Limb (tissue), 2 donors: ENCODE data around the gene CORIN.
"Not testable (repeated sequence)": the region's sequence is repeated elsewhere in the genome, so short reads cannot be mapped to it uniquely, and the experiment has no call there.

Source experiments
- DNase-seq, 2 donors: peaks; one replicate each; pipeline ENCODE4 v3.0.0-alpha.2; 2016; ENCODE audit errors: extremely low spot score in 2 of 2

CORIN gene

DNA sequence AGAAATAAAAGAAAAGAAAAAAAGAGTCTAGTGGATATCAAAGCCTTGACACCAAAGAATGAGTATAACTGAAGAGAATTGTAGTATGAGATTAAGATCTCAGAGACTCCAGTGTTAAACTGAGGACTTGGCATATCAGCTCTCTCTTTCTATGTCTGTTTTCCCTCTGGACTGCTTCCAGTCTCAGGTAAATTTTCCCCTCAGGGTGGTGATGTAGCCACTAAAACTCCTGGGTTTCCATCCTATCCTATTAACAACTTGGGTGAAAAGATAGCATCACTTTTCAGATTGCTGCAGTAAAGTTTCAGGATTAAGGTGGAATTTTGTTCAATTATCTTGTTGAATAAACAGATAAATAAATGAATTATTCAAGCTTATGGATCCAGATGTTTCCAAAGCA is 267.1 kb downstream of the CORIN start:
- no peak for DNase-seq

DNA sequence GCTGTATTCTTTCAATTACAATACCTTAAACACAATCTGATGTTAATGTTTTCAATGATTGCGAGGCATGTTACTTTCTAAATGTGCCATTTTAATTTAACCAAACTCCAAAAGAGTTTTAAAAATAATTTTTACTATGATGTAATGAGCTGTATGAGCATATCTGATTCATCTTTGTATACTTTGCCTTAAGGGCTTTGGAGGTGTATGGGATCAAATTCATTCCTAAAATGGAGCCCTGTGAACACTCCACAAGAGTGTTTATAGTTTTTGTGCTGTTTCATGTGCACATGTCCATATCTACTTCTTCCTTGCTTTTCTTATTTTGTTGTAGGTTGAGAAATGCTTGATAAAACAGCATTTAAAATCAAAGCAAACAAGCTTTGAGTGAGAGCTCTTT is 270.4 kb downstream of the CORIN start:
- DNase-seq: no peak

DNA sequence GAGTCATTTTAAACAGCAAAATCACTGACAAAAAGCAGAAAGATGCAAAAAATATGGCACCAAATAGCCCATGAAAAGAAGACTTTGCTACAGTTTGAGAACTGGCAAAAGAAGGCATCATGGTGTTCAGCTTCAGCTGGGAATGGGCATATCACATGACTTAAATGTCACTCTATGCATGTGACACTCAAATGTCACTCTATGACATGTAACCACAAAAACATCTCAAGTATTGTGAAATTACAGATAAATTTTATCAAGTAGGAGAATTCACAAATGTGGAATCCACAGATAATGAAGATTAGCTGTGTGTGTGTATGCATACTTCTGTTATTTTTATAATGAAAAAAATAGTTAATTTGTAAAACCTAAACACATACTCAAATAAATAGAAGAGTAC is 270.9 kb downstream of the CORIN start:
- no peak for DNase-seq

DNA sequence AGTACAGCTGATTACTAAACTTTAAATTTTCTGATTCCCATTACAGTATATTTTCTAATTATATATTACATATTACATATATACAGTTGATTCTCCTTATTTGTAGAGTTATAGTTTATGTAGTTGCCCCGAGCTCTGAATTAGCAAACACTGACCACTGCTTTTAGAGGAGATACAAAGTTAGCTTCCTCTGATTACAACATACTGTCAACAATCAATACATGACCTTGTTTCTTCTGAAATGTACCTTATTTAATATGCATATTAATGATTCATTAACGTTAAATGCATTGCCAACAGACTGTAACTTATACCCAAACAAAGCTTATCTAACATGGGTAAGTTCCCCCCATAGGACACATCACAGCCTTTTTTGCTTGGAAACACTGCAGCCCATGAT is 271.3 kb downstream of the CORIN start:
- DNase-seq: no peak

DNA sequence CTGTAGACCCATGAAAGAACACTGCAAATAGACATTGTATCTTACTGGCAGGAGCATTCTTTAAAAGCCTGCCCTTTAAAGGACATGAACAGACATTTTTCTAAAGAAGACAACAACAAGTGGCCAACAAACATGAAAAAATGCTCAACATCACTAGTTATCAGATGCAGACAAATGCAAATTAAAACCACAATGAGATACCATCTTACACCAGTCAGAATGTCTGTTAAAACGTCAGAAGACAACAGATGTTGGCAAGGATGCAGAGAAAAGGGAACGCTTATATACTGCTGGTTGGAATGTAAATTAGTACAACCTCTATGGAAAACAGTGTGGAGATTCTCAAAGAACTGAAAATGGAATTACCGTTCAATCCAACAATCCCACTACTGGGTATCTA is 275.6 kb downstream of the CORIN start:
- DNase-seq: no peak

DNA sequence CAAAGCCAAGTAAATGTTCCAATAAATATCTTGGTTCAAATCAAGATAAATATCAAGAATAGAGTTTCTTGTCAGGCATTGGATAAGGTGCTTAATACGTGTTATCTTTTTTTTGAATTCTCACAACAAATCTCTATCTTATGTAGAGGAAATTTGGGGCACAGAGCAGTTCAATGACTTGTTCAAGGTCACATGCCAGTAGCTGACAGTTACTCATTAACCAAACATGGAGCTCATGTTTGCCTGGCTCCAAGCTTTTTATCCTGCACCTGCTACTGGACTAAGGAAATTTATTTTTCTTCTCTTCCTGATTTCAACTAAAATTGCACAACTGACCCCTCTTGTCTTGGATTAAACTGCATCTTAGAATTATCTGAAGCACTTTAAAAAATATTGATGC is 276.5 kb downstream of the CORIN start:
- no peak for DNase-seq

DNA sequence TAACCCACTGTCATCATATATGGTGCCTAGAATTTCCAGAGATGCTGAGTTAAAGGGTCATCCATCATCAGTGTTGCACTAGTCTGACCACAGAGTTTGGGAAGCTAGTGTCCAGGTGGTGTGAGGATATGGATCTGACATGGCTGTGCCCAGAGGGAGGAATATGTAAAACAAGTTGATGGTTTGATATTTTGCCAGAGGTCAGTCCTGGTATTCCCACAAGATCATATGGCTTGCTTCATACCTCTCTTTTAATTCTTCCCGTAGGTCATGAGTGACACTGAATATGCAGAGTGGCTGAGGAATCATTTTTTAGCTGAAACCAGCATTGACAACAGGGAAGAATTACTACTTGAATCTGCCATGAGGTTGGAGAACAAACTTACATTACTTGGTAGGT is 277.2 kb downstream of the CORIN start:
- DNase-seq: no peak

DNA sequence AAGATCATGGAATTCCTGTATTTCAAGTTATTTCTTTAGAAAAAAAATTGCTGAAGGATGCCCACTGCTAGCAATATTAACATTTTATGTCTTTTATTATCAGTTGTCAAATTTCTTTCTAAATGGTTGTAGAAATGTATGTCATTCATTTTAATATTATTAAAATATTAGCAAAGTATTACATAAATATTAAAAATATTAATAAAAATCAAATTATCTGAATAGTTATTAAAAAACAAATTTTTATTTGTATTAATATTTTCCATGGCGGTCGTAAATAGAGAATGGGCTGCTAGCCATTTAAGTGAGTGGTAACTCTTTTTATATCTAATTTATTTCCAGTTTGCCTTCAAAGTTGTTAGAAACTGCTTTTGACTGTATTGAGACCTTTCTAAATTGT is 280.6 kb downstream of the CORIN start:
- DNase-seq: no peak

DNA sequence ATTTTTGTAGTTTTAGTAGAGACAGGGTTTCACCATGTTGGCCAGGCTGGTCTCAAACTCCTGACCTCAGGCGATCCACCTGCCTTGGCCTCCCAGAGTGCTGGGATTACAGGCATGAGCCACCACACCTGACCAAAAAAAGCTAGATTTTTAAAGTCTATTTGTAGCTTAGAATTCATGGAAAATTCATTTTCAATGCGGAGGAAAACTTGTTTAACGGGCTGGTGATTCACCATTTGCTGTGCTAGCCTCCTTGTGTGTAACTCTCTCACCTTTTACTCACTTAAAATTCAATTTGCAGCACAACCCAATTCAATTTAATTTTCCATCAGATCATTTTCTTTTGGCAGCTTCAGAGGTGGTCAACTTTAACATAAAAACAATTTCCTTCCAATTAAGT is 281.9 kb downstream of the CORIN start:
- not testable (repeated sequence) for DNase-seq

DNA sequence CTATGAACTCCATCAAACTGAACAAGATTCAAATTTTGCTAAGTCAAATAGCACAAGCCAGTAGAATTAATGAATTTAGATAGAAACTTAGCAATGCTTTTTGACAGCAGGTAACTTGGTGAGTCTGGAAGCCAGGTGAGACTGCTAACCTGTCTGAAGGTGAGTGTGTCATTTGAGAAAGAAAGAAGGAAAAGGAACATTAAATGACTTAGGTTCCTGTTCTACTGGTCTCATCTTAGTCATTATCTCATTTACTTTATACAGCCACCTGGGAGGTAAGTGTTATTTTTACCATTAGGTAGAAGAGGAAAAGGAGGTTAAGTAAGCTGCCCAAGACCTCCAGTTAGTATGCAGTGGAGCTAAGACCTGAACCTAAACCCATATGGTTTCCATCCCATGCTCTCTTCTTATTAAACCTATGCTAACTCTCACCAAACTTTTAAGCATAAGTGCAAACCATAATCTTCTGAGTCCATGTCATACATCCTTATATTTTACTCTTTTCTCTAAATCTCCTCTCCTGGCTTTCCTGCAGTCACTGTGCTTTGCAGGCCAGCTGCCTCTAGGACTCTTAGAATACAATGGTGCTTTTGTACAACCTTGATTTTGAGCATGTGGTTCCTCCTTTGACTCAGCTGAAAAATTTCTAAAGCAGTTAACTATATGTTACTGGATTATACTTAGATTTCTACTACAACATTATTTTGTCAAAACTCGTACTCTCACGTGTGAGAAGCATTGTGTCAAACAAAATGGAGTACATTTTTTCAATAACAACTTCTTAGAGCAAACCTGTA is 284.3 kb downstream of the CORIN start:
- no peak for DNase-seq

DNA sequence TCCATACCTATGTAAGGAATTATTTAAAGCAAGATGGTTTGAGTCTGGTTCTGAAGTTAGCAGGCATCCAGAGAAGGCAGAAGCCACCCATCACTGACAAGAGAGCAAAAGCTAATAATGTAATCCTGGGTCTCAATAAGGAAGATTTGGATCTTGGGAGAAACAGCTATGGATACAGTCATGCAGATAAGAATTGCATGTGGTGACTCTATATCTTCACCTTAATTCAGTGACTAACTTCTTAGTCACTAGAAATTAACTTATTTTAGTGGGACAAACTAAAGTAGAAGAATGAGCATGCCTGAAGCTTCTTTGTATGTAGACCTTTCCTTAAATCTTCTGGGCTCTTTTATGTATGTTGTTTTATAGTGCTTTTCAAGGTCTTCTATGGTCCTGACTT is 286.2 kb downstream of the CORIN start:
- no peak for DNase-seq

DNA sequence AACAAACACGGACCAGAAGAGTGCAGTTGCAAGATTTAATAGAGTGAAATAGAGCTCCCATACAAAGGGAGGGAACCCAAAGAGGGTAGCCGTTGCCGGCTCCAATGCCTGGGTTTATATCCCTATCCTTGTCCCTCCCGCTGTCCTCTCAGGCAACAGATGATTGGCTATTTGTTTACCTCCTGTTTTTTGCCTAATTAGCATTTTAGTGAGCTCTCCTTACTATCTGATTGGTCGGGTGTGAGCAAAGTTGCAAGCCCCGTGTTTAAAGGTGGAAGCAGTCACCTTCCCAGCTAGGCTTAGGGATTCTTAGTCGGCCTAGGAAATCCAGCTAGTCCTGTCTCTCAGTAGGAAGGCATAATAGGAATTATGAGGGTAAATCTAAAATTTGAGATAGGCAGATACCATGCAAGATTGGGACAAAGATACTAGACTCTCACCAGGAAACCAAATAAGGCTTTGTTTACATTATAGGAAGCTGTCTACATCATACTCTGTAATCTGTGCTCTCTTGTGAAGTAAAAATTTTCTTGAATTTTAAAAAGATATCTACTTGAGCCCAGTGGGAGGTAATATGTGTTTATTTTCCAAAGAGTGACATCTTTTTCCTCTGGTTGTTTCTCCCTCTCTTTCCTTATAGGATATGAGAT is 286.8 kb downstream of the CORIN start:
- no peak for DNase-seq

DNA sequence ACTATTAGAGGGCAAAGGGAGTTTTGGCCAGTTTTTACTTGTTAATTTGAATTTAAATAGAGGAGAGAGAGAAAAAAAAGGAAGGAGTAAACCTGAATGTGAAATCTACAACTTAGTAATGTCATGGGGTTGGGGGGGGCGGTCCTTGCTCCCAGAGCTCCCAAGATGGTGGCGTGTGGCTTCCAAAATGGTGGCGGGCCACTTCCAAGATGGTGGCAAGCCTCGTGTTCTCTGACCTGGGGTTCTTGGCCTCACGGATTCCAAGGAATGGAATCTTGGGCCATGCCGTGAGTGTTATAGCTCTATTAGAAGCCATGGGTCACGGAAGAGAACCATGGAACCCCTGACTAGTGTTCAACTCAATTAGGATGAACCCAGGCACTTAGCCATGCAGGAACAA is 287.5 kb downstream of the CORIN start:
- not testable (repeated sequence) for DNase-seq
